AG08395 (cell line): Measurements from ENCODE around the gene NMNAT1.
"Not testable (repeated sequence)": the region's sequence is repeated elsewhere in the genome, so short reads cannot be mapped to it uniquely, and the experiment has no call there.

ENCODE experiments used
- DNase-seq: peaks from one replicate; pipeline ENCODE4 v3.0.0; 2012; ENCODE audit warnings: mixed read lengths, low spot score

The NMNAT1 gene

GRCh38 chr1:9942939-9943788 is at the start of gene NMNAT1, which contains the start of gene LZIC:
TSS of gene NMNAT1 (plus strand) at chr1:9943475. CDS start at chr1:9972074, 28,599 bp downstream.
TSS of gene LZIC (minus strand) at chr1:9943391. CDS start at chr1:9936619, 6,772 bp downstream.
- DNase-seq: peak; percentile 97

- DNase-seq: no peak
Measured at GRCh38 chr1:9894115-9894514, 49.2 kb upstream of the NMNAT1 start.

DNA sequence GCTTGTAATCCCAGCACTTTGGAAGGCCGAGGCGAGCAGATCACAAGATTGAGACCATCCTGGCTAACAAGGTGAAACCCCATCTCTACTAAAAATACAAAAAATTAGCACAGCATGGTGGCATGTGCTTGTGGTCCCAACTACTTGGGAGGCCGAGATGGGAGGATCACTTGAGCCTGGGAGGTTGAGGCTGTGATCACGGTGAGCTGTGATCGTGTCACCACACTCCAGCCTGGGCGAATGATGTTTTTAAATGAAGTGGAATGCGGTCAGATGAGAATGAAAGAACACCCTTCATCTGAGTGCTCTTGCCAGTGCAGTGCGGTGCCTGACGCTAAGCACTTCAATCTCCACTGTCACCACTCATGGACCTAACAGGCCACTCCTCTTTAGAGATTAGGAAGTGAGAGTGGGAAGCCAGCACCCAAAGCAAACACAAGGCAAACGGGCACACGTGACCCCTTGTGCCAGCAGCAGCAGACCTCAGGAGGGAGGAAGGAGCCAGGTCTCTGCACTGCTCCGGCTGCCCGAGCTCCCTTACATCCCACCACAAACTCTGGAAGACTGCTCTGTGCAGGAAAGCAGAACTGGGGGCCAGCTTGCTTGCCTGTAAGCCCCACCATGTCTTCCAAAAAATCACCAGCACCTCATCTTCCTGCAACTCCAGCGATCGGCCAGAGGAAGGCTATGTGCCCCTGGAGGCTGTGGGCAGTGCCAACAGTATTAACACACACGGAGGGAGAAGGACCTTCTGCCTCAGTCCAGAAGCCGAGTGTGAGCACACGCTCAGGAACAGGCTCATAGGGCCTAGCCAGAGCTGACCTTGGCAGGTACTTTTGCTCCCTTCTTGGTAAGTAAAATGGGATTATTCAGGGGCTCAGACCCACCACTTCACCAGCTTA is 42.9 kb upstream of the NMNAT1 start:
- DNase-seq: no peak

DNA sequence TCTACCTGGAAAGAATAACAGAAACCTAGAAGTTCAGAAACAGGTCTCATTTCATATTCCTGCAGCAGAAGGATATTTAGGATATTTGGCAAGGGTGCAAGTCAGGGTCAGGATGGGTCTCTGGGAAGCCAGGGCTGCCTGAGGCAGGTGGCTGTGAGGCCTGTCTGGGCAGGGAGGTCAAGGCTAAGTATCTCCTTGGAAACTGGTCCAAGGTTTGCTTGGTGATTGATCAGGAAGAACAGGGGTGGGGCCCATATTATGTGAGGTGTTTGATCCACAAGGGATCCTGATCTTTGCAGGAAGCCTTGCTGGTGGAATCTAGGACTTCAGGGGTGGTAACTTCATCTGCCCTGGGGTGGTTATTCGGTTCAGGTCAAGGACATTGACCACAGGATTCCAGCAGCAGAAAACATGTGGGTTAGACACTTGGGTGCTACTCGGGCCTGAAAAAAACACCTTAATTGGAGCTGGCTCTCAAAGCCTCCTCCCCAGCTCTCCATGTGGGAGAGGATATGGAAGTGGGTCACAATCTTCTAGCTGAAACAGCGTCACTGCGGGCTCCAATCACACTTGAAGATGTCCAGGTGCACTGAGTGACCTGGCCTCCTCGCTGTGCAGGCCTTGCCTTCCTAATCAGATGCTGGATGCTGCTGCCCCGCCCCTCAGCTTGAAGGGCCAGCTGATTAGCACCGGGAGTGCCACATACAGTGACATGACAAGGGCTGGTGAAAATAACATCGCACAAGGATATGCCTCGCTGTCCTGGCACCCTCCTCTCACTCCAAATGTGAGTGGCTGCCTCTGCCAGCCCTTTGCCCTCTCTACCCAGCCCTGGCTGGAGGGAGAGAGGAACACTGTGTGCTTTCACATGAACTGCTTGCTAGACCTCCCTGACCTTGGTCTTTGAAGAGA is 41.9 kb upstream of the NMNAT1 start:
- DNase-seq: no peak

DNA sequence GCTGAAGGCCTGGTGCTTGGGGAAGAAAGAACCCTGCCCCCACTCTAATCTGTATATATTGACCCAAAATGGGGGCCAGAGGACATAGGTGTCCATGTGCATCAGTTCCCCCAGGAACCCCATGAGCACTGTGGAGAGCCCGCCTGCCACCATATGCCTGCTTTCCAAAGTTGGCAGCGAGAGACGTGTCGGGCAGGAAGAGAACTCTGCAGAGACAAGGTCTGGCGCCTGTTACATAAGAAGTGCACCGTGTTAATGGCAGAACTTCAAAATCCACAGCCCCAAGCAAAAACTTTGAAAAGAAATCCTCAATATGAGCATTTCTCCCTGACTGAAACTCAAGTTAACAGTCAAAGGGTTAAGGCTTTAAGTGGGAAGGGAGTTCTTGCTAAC is 41.2 kb upstream of the NMNAT1 start:
- no peak for DNase-seq

DNA sequence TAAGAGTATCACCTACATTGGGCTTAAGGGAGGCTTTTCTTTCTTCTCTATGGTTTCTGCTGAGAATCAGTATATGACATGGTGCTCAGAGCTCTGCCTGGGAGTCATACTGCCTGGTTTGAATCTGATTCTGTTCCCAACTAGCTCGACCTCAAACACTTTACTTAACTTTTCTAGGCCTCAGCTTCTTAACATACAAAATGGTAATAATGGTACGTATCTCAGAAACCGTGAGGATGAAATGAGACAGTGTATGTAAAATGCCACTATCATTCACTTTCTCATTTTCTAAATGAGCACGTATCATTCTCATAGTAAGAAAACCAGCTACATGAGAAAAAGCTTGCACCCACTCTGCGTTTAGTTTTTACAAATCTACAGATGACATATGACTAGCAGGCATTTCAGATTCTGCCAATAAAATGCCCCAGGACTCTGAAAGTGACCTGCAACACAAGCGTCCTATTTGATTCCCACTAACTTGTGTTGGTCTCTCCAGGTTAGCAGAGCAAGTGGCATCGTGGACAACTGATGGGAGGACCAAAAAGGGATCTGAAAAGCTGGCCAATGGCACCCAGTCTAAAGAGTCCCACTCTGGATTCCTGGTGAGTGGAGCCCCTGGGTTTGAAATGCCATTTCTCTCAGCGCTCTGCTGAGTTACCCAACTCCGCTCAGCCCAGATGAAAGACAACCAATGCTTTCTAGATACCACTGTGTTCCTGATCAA is 39.3 kb upstream of the NMNAT1 start:
- no peak for DNase-seq

DNA sequence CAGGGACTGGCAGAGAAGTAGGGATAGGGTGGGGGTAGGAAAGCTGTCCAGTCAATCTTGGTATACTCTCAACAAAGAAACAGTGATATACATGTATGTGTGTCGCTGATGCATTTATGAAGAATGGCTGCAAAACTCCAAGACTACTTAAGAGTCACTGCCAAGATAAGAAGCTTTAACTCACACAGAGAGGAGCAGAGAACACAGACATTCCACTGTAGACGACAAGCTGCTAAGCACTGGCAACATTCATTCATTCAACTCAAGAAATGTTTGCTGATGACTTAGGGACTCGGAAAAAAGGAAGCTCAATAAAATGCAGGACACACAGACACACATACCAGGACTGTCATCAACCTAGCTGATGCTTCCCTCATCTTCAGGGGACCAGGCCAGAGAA is 38.7 kb upstream of the NMNAT1 start:
- DNase-seq: no peak

- DNase-seq: peak; percentile 25
Measured at GRCh38 chr1:9905010-9905409, 38.3 kb upstream of the NMNAT1 start.

DNA sequence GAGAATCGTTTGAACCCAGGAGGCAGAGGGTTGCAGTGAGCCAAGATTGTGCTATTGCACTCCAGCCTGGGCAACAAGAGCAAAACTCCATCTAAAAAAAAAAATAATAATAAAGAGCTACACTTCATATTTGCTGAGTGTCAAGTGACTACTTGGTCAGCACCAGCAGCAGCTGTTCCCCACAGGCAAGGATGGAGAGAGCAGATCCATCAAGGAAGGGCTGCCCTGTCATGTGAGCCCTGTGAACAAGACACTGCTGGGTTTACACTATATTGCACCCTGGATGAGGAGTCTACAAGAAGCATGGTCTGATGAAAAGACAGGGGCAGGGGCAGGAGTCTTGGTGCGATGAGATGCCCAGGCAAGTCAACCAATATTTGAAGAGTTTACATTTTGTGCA is 36.8 kb upstream of the NMNAT1 start:
- DNase-seq: no peak

DNA sequence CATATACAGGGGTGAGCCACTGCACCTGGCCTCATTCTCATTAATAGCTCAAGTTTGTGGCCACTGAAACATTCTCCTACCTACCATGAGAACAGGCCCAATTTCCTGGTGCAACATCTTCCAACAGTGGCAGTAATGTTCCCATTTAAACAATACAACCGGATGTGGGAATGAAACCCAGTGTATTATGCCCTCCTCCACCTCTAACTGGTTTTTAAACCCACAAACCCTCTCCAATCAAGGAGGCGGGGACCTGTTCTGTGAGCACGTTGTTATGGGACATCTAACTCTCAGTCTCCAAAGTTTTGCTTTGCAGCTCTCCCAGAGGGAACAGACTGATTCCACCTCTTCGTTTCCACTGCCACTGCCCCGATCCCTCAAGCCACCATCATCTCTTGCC is 35.8 kb upstream of the NMNAT1 start:
- DNase-seq: no peak

DNA sequence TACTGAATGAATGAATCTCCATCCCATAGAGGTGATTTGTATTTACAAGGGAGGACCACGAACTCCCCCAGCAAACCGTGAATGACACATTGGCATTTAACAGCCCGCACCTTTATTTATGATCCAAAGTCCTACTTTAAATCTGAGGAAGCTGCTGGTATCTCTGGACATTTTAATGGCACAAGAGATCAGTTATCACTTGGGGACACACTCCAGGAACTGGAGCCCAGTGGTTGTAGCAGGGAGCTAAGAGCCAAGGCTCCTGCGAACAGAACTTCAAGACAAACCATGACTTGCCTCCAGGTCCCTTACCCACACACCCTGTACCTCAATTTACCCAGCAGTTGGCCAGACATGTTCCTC is 34.4 kb upstream of the NMNAT1 start:
- DNase-seq: no peak

GRCh38 chr1:9909234-9910046 is 33.8 kb upstream of the NMNAT1 start:
- no peak for DNase-seq

- DNase-seq: peak; percentile 99
Measured at GRCh38 chr1:9910076-9910422, 33.2 kb upstream of the NMNAT1 start, which contains the start of gene CTNNBIP1. TSS of gene CTNNBIP1 (minus strand) at chr1:9910269. CDS start at chr1:9872064, 38,205 bp downstream.

GRCh38 chr1:9910423-9911178 is 32.7 kb upstream of the NMNAT1 start:
- DNase-seq: no peak

DNA sequence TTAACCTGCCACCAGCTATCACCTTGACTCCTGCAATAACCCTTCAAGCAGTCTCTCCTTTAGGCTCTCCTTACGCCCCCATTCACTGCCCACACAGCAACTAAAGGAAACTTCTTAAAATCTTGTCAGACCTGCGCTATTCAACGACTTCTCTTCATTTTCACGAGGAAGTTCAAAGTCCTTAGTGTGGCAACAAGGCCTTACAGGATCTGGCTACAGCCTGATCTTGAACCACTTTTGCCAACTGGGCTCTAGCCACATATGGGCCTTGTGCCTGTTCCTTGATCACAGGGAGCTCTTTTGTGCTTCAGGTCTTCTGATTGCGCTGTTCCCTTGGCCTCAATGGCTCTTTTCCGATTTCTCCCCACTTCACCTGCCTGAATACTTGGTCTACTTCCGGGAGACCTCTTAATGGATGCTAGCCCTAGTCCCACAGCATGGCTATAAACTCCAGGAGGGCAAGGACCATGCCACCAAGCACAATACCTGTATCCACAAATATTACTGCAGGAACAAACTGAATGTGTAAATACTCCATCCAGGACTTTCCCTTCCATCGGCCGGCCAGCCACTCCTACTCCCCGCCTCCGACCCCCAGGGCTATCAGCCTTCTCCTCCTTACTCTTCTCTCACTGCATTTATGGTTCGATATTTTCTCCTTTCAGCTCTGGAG is 30.9 kb upstream of the NMNAT1 start:
- DNase-seq: no peak

GRCh38 chr1:9914610-9914937 is 28.7 kb upstream of the NMNAT1 start:
- DNase-seq: no peak

GRCh38 chr1:9916452-9916851 is 26.8 kb upstream of the NMNAT1 start:
- DNase-seq: no peak

GRCh38 chr1:9917495-9917894 is 25.8 kb upstream of the NMNAT1 start:
- DNase-seq: not testable (repeated sequence)

DNA sequence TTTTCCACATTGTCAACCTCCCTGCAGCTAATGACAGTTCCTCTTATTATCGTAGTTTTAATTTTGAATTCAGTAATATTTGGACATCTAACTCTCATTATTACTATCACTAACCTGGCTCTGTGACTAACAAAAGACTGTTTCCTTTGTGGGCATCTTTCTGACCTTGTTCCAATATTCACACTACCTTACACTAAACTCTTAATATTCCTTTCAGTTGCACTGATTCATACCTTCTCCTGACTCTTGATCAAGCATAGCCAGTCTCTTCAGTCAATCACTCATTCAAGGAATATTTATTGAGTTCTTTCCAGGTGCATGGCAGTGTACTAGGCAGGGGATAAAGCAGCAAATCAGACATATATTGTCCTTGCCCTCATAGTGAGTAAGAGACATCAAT is 25.4 kb upstream of the NMNAT1 start:
- DNase-seq: no peak
